HEK293 (cell line): ENCODE data around the gene TATDN2.

Source experiments
- CTCF ChIP-seq: fragments of 450-650 bp; formaldehyde crosslinking; IDR thresholded peaks from 2 replicates; pipeline ENCODE4 v1.5.1; 2016; ENCODE audit warnings: missing biosample characterization, missing genetic modification characterization
- ZBTB1 ChIP-seq: fragments of 450-650 bp; formaldehyde crosslinking; IDR thresholded peaks from 2 replicates; pipeline ENCODE4 v1.5.1; 2016; ENCODE audit warnings: missing biosample characterization, missing genetic modification characterization
- ZNF174 ChIP-seq: fragments of 450-650 bp; formaldehyde crosslinking; IDR thresholded peaks from 2 replicates; pipeline ENCODE4 v1.5.0; 2017; ENCODE audit warnings: missing biosample characterization, mild to moderate bottlenecking, missing genetic modification characterization
- ZNF391 ChIP-seq: fragments of 450-650 bp; formaldehyde crosslinking; IDR thresholded peaks from 2 replicates; pipeline ENCODE4 v1.5.1; 2016; ENCODE audit warnings: low read depth, missing biosample characterization, missing genetic modification characterization, borderline replicate concordance
- ZNF514 ChIP-seq: fragments of 450-650 bp; formaldehyde crosslinking; IDR thresholded peaks from 2 replicates; pipeline ENCODE4 v1.5.1; 2016; ENCODE audit warnings: missing biosample characterization, missing genetic modification characterization
- ZNF555 ChIP-seq: fragments of 450-650 bp; formaldehyde crosslinking; conservative IDR thresholded peaks from 2 replicates; pipeline ENCODE4 v1.5.1; 2017; ENCODE audit warnings: missing biosample characterization, mild to moderate bottlenecking, missing genetic modification characterization, inconsistent platforms
- ZNF610 ChIP-seq: fragments of 450-650 bp; formaldehyde crosslinking; IDR thresholded peaks from 2 replicates; pipeline ENCODE4 v1.5.1; 2016; ENCODE audit warnings: missing biosample characterization, missing genetic modification characterization, borderline replicate concordance

- TF ChIP-seq CTCF (tag by site-specific recombination) (no peak), ZNF391 (tag by site-specific recombination) (no peak), ZNF610 (no peak), ZNF555 (tag by site-specific recombination) (no peak), ZNF174 (tag by site-specific recombination) (no peak), ZNF514 (tag by site-specific recombination) (no peak), ZBTB1 (tag by site-specific recombination) (no peak)
Measured at GRCh38 chr3:10274601-10275000, 26.3 kb downstream of the TATDN2 start.
